Ascending aorta (tissue), 2 donors: Measurements from ENCODE around the gene N4BP2. TPM values are rescaled to one million over a fixed set of nuclear protein-coding genes. Genes with fewer than 3 reads are reported as not detected.

Experiments used
- DNase-seq, 2 donors: peaks; one replicate each; pipeline ENCODE4 v3.0.0-alpha.2; 2019; ENCODE audit warnings: low spot score in 2 of 2
- H3K27ac ChIP-seq, 2 donors: fragments of 200-600 bp; sonication (generic); one replicate each; pipeline ENCODE4 v1.5.1; 2016 to 2017; ENCODE audit warnings: mild to moderate bottlenecking in 1 of 2
- H3K27me3 ChIP-seq: fragments of 200-600 bp; sonication (generic); one replicate; pipeline ENCODE4 v1.5.1; 2017
- H3K36me3 ChIP-seq, 2 donors: fragments of 200-600 bp; sonication (generic); one replicate each; pipeline ENCODE4 v1.5.1; 2016
- H3K4me1 ChIP-seq, 2 donors: fragments of 200-600 bp; sonication (generic); one replicate each; pipeline ENCODE4 v1.5.1; 2016 to 2017; ENCODE audit warnings: mild to moderate bottlenecking in 1 of 2
- H3K4me3 ChIP-seq, 2 donors: fragments of 200-600 bp; sonication (generic); one replicate each; pipeline ENCODE4 v1.5.1; 2016 to 2017; ENCODE audit warnings: mild to moderate bottlenecking in 1 of 2
- H3K9me3 ChIP-seq, 2 donors: fragments of 200-600 bp; sonication (generic); one replicate each; pipeline ENCODE4 v1.5.1; 2016
- CTCF ChIP-seq, 3 experiments: fragments of 200-600 bp in 2 of 3; fragments of 450-650 bp in 1 of 3; sonication (generic) in 2 of 3; IDR thresholded peaks; one replicate each; pipeline ENCODE4 v1.5.1; 2016 to 2019; ENCODE audit warnings: antibody characterized with exemption in 3 of 3, mild to moderate bottlenecking in 1 of 3, moderate library complexity in 1 of 3
- intact Hi-C: fragments of 100-400 bp; cut with DNase I; formaldehyde crosslinking; loops from one replicate; pipeline ENCODE4 v1.15.1; 2023
- total RNA-seq: library from RNA; depleted of rRNA; stranded (reverse); fragments of >200 nt; gene quantifications from one replicate; pipeline ENCODE4 v1.1.0, GENCODE V29; 2016

Gene N4BP2
- total RNA-seq, 1 donor from 2014 or later: 0.53 TPM

GRCh38 chr4:40182954-40183353 lies 126.3 kb downstream of the N4BP2 start:
- DNase-seq: no peak
- H3K27me3 ChIP-seq: no peaks in the 10 kb centered on the region
- H3K27ac ChIP-seq: no peak overlapping the region
- no peak overlapping the region for H3K4me3 ChIP-seq
- no peaks in the 10 kb centered on the region for H3K4me1 ChIP-seq
- no peak for TF ChIP-seq CTCF (IDR thresholded peaks at IDR 0.05)
- no peaks in the 10 kb centered on the region for H3K36me3 ChIP-seq
- intact Hi-C loops: no loop called here
- H3K9me3 ChIP-seq: no peaks in the 10 kb centered on the region

- no peak for DNase-seq
- no peak for TF ChIP-seq CTCF (IDR thresholded peaks at IDR 0.05)
- Histone ChIP-seq H3K27ac (no peak overlapping the region), H3K27me3 (no peaks in the 10 kb centered on the region), H3K9me3 (no peaks in the 10 kb centered on the region), H3K36me3 (no peaks in the 10 kb centered on the region), H3K4me1 (no peaks in the 10 kb centered on the region), H3K4me3 (no peak overlapping the region)
- intact Hi-C loops: no loop called here
Observed at GRCh38 chr4:40183615-40184411, 127.2 kb downstream of the N4BP2 start.

GRCh38 chr4:40185830-40186664 lies 129.4 kb downstream of the N4BP2 start:
- intact Hi-C loops: no loop called here

GRCh38 chr4:40186665-40187014 lies 130.0 kb downstream of the N4BP2 start:
- no peaks in the 10 kb centered on the region for H3K4me1 ChIP-seq
- intact Hi-C loops: no loop called here
- no peaks in the 10 kb centered on the region for H3K9me3 ChIP-seq
- H3K27ac ChIP-seq: no peak overlapping the region
- H3K36me3 ChIP-seq: no peaks in the 10 kb centered on the region
- no peak for TF ChIP-seq CTCF (IDR thresholded peaks at IDR 0.05)
- no peak for DNase-seq
- no peaks in the 10 kb centered on the region for H3K27me3 ChIP-seq
- H3K4me3 ChIP-seq: no peak overlapping the region

More at GRCh38 chr4:40185830-40186664, 129.4 kb downstream of the N4BP2 start:
- Histone ChIP-seq H3K36me3 (no peaks in the 10 kb centered on the region), H3K4me3 (no peak overlapping the region), H3K27me3 (no peaks in the 10 kb centered on the region), H3K27ac (no peak overlapping the region), H3K9me3 (no peaks in the 10 kb centered on the region), H3K4me1 (no peaks in the 10 kb centered on the region)
- TF ChIP-seq CTCF (IDR thresholded peaks at IDR 0.05): no peak
- DNase-seq: no peak

- intact Hi-C loops: no loop called here
- H3K4me3 ChIP-seq: no peak overlapping the region
- H3K4me1 ChIP-seq: no peaks in the 10 kb centered on the region
- H3K9me3 ChIP-seq: no peaks in the 10 kb centered on the region
- no peak for TF ChIP-seq CTCF (IDR thresholded peaks at IDR 0.05)
- no peaks in the 10 kb centered on the region for H3K27me3 ChIP-seq
- H3K36me3 ChIP-seq: no peaks in the 10 kb centered on the region
- DNase-seq: no peak
- no peak overlapping the region for H3K27ac ChIP-seq
Observed at GRCh38 chr4:40187386-40187906, 130.8 kb downstream of the N4BP2 start.
